ENCODE results near the gene STARD6. TPM values are rescaled to one million over a fixed set of nuclear protein-coding genes. Genes with fewer than 3 reads are reported as not detected.

STARD6 gene
- total and polyA plus RNA-seq, 2 donors (not counting 1 experiment from before 2014, with no cell fraction given), result 0.33 to 0.39 TPM

DNA sequence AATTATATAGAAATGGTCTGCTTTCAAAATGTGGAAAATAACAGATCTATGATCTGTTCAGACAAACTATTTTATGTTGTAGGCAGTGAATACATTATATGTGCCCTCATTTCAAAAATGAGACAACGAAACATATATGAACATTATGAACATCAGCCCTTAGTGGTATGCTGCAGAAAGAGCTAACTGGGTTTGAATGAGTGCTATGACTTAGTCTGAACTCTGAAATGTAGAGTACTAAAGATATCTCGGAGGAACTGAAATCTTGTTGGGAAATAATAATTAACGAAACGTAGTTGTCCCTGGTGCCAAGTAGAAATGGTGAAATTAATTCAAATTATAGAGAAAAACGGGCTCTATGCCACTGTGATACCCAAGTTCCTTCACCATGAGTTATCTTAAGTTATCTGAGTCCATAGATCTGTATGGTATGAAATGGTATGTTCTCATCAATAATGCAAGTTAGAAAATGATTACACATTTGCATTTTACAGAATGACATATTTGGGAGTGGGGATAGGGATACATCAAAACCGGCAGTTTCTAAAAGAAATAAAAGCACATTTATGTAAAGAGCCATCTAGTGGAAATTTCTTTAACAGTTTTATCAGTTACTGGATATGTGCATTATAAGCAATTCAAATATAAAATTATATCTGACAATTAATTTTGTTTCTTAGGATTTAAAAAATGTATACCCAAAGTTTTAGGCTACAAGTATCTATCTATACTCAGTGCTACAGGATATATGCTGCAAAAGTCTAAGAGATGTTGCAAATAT is 26.7 kb downstream of the STARD6 start:
- Histone ChIP-seq H3K4me1 (ENCODE audit: control insufficient read depth, extremely low read depth, insufficient read depth, low read length) (no peaks in the 10 kb centered on the region), H3K27ac (ENCODE audit: insufficient read depth, low read length) (no peak overlapping the region), H3K9ac (ENCODE audit: insufficient read depth, low read length) (no peak overlapping the region), H3K27me3 (ENCODE audit: control insufficient read depth, insufficient read depth, low read length) (no peaks in the 10 kb centered on the region), H3K4me3 (replicated peaks in 1 of 4; ENCODE audit: control extremely low read depth in 1 of 4, insufficient read depth in 1 of 4, low read depth in 3 of 4, low read length in 4 of 4) (no peak overlapping the region), H2AFZ (ENCODE audit: low read length) (no peak overlapping the region), H3K79me2 (ENCODE audit: control insufficient read depth, insufficient read depth, low read length) (no peaks in the 10 kb centered on the region), H3K9me3 (ENCODE audit: control insufficient read depth, insufficient read depth, low read depth, low read length) (no peaks in the 10 kb centered on the region), H3K4me2 (ENCODE audit: extremely low read depth, insufficient read depth, low read length) (no peak overlapping the region), H4K20me1 (ENCODE audit: control insufficient read depth, extremely low read depth, insufficient read depth, low read length) (no peaks in the 10 kb centered on the region), H3K36me3 (ENCODE audit: control insufficient read depth, insufficient read depth, low read length) (no peaks in the 10 kb centered on the region)
- DNase-seq (ENCODE audit: low read depth in 2 of 2), result no peak
- TF ChIP-seq EZH2 (IDR thresholded peaks at IDR 0.05; ENCODE audit: low read length, missing control alignments) (no peak), CTCF (conservative IDR thresholded peaks at IDR 0.05 in 1 of 2, IDR thresholded peaks at IDR 0.05 in 1 of 2; ENCODE audit: low read depth in 1 of 2, low read length in 2 of 2) (no peak)

- TF ChIP-seq CTCF (conservative IDR thresholded peaks at IDR 0.05 in 1 of 2, IDR thresholded peaks at IDR 0.05 in 1 of 2; ENCODE audit: low read depth in 1 of 2, low read length in 2 of 2), result no peak
- TF ChIP-seq EZH2 (IDR thresholded peaks at IDR 0.05; ENCODE audit: low read length, missing control alignments), result no peak
- no peaks in the 10 kb centered on the region for H3K36me3 ChIP-seq (ENCODE audit: control insufficient read depth, insufficient read depth, low read length)
Measured at GRCh38 chr18:54329787-54330186, 27.9 kb downstream of the STARD6 start.

GRCh38 chr18:54327818-54328217 is 29.8 kb downstream of the STARD6 start:
- TF ChIP-seq EZH2 (IDR thresholded peaks at IDR 0.05; ENCODE audit: low read length, missing control alignments) (no peak), CTCF (conservative IDR thresholded peaks at IDR 0.05 in 1 of 2, IDR thresholded peaks at IDR 0.05 in 1 of 2; ENCODE audit: low read depth in 1 of 2, low read length in 2 of 2) (no peak)
- Histone ChIP-seq H2AFZ (ENCODE audit: low read length) (no peak overlapping the region), H3K4me1 (ENCODE audit: control insufficient read depth, extremely low read depth, insufficient read depth, low read length) (no peaks in the 10 kb centered on the region), H3K9me3 (ENCODE audit: control insufficient read depth, insufficient read depth, low read depth, low read length) (no peaks in the 10 kb centered on the region), H4K20me1 (ENCODE audit: control insufficient read depth, extremely low read depth, insufficient read depth, low read length) (no peaks in the 10 kb centered on the region), H3K4me3 (replicated peaks in 1 of 4; ENCODE audit: control extremely low read depth in 1 of 4, insufficient read depth in 1 of 4, low read depth in 3 of 4, low read length in 4 of 4) (no peak overlapping the region), H3K27ac (ENCODE audit: insufficient read depth, low read length) (no peak overlapping the region), H3K79me2 (ENCODE audit: control insufficient read depth, insufficient read depth, low read length) (no peaks in the 10 kb centered on the region), H3K27me3 (ENCODE audit: control insufficient read depth, insufficient read depth, low read length) (no peaks in the 10 kb centered on the region), H3K36me3 (ENCODE audit: control insufficient read depth, insufficient read depth, low read length) (no peaks in the 10 kb centered on the region), H3K4me2 (ENCODE audit: extremely low read depth, insufficient read depth, low read length) (no peak overlapping the region), H3K9ac (ENCODE audit: insufficient read depth, low read length) (no peak overlapping the region)
- DNase-seq (ENCODE audit: low read depth in 2 of 2), result no peak

More at GRCh38 chr18:54329787-54330186, 27.9 kb downstream of the STARD6 start:
- Histone ChIP-seq H3K9ac (ENCODE audit: insufficient read depth, low read length) (no peak overlapping the region), H3K9me3 (ENCODE audit: control insufficient read depth, insufficient read depth, low read depth, low read length) (no peaks in the 10 kb centered on the region), H3K79me2 (ENCODE audit: control insufficient read depth, insufficient read depth, low read length) (no peaks in the 10 kb centered on the region), H3K27me3 (ENCODE audit: control insufficient read depth, insufficient read depth, low read length) (no peaks in the 10 kb centered on the region), H3K27ac (ENCODE audit: insufficient read depth, low read length) (no peak overlapping the region), H3K4me3 (replicated peaks in 1 of 4; ENCODE audit: control extremely low read depth in 1 of 4, insufficient read depth in 1 of 4, low read depth in 3 of 4, low read length in 4 of 4) (no peak overlapping the region), H4K20me1 (ENCODE audit: control insufficient read depth, extremely low read depth, insufficient read depth, low read length) (no peaks in the 10 kb centered on the region), H3K4me2 (ENCODE audit: extremely low read depth, insufficient read depth, low read length) (no peak overlapping the region), H3K4me1 (ENCODE audit: control insufficient read depth, extremely low read depth, insufficient read depth, low read length) (no peaks in the 10 kb centered on the region), H2AFZ (ENCODE audit: low read length) (no peak overlapping the region)
- no peak for DNase-seq (ENCODE audit: low read depth in 2 of 2)

Measured in fibroblast of lung (primary cell).